ENCODE measurements around the gene GXYLT1. TPM values are rescaled to one million over a fixed set of nuclear protein-coding genes. Genes with fewer than 3 reads are reported as not detected.

Gene GXYLT1
- total and polyA plus RNA-seq, 9 of the 15 experiments (the other 6 are each of a cell fraction or from before 2014, with no cell fraction given), result 1.4 to 9.3 (median 5.5) TPM

DNA sequence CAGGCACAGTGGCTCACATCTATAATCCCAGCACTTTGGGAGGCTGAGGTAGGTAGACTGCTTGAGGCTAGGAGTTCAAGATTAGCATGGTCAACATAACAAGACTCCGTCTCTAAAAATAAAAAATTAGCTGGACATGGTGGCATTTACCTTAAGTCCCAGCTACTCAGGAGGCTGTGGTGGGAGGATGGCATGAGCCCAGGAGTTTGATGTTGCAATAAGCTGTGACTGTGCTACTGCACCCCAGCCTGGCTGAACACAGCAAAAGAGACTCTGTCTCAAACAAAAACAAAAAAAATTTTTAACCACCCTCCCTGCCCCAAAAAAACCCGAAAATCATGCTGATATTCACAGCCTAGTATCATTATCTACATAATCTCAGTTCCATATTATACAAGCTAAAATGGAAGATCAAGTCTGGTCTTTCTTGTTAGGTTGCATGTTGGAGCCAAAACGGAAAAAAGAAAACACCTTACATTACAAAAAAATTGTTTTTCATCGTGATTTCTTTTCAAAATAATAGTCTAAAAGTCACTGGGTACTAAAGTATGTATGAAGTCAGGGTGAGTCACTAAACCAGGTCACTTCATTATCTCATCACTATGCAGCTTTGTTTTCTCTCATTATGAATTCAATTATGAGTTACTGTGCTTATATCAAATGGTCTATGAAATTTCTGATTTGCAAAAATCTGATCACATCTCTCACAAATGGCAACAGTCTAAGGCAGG lies 13.8 kb downstream of the GXYLT1 start:
- DNase-seq (ENCODE audit: extremely low read depth in 1 of 4, low spot score in 3 of 4), result no peak
- BruUV-seq (replicated peaks), result no TSS peak
- ChIA-PET POLR2A (no interaction called here), CTCF (ENCODE audit: low intra/inter-chr PET ratio) (interaction anchor here (0.7 to 2.9 kb wide), 5 partner anchors 163 to 241 kb away, joined by 3 to 27 read pairs (median 5); no protein-coding TSS in a partner anchor)
- H3K4me1 ChIP-seq (replicated peaks in 1 of 2; ENCODE audit: control insufficient read depth in 2 of 2, insufficient read depth in 2 of 2, low read length in 2 of 2), result peaks cover 0 to 2% of the 10 kb centered on the region in 2 experiments; a peak in 2 of 5 replicates
- intact Hi-C loops (cut with micrococcal nuclease) (no loop called here), in situ Hi-C loops (cut with MboI) (loop anchor here (5.0 to 25.0 kb wide), 2 partner anchors 196 to 431 kb away; partner anchors contain the start of genes PPHLN1 and ZCRB1)
- no peak overlapping the region for H2AFZ ChIP-seq (ENCODE audit: low read depth, low read length)
- H3K27ac ChIP-seq (ENCODE audit: extremely low read depth, low read depth, low read length), result no peak overlapping the region
- no peaks in the 10 kb centered on the region for H3K9me1 ChIP-seq (ENCODE audit: control insufficient read depth, insufficient read depth, low read length)
- peaks cover 6% of the 10 kb centered on the region; the same call in 1 of the 3 replicates for H3K79me2 ChIP-seq (ENCODE audit: control insufficient read depth, insufficient read depth, low read length)
- ATAC-seq, result no peak
- H4K20me1 ChIP-seq (replicated peaks; ENCODE audit: control insufficient read depth, insufficient read depth, low read length), result no peaks in the 10 kb centered on the region
- H3K4me3 ChIP-seq, result no peak overlapping the region
- H3K9ac ChIP-seq (ENCODE audit: insufficient read depth in 1 of 2, low read depth in 2 of 2, low read length in 2 of 2), result no peak overlapping the region
- TF ChIP-seq, protein P1, sequence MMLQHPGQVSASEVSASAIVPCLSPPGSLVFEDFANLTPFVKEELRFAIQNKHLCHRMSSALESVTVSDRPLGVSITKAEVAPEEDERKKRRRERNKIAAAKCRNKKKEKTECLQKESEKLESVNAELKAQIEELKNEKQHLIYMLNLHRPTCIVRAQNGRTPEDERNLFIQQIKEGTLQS (IDR thresholded peaks at IDR 0.05), result peak; percentile 31; the same call in 1 of the 2 replicates
- TF ChIP-seq, protein P1 (CRISPR knock-in tag; conservative IDR thresholded peaks at IDR 0.05), result no peak
- TF ChIP-seq KLF1 (tag; IDR thresholded peaks at IDR 0.05), result no peak
- peak; percentile 46 for TF ChIP-seq CEBPB (tag; IDR thresholded peaks at IDR 0.05)
- no peak for TF ChIP-seq ATF1 (CRISPR knock-in tag; IDR thresholded peaks at IDR 0.05)
- no peak for TF ChIP-seq ATF1 (tag; IDR thresholded peaks at IDR 0.05)
- peak; percentile 80 for TF ChIP-seq MYNN (IDR thresholded peaks at IDR 0.05)
- TF ChIP-seq MYNN (CRISPR knock-in tag; IDR thresholded peaks at IDR 0.05), result no peak
- peak; percentile 56; the same call in 1 of the 2 replicates for TF ChIP-seq FOSL1 (tag; conservative IDR thresholded peaks at IDR 0.05)
- TF ChIP-seq BCOR (IDR thresholded peaks at IDR 0.05), result no peak
- no peak for TF ChIP-seq CEBPG (CRISPR knock-in tag; IDR thresholded peaks at IDR 0.05)
- peak in 1 of 2 experiments; percentile 36; a peak in 1 of 4 replicates for TF ChIP-seq CEBPG (tag; conservative IDR thresholded peaks at IDR 0.05 in 1 of 2, IDR thresholded peaks at IDR 0.05 in 1 of 2)
- H3K36me3 ChIP-seq (ENCODE audit: control insufficient read depth, insufficient read depth, low read length), result no peaks in the 10 kb centered on the region
- 18% methylated on average over 4 of the region's 4 CpGs for WGBS (ENCODE audit: insufficient coverage, low coverage, missing lambda C conversion rate)
- no peaks in the 10 kb centered on the region for H3K27me3 ChIP-seq (ENCODE audit: control insufficient read depth in 2 of 2, insufficient read depth in 2 of 2, low read length in 2 of 2)
- no peaks in the 10 kb centered on the region for H3K9me3 ChIP-seq (replicated peaks; ENCODE audit: control insufficient read depth, insufficient read depth, low read depth, low read length)
- FAIRE-seq, result no peak
- no peak overlapping the region for H3K4me2 ChIP-seq (ENCODE audit: insufficient read depth, low read length)
